H1 (cell line): ENCODE data around the gene TTC22. TPM values are rescaled to one million over a fixed set of nuclear protein-coding genes. Genes with fewer than 3 reads are reported as not detected.

Experiments
- BRCA1 ChIP-seq: IDR thresholded peaks from 2 replicates; pipeline ENCODE4 v1.6.1; 2012; ENCODE audit warnings: low read depth, low read length, improper control_type of control experiment
- RAD21 ChIP-seq, 2 experiments: IDR thresholded peaks in 1 of 2; conservative IDR thresholded peaks in 1 of 2; 2 replicates each; pipeline ENCODE4 v1.6.1; 2011; ENCODE audit warnings: low read depth in 2 of 2, low read length in 2 of 2, improper control_type of control experiment in 1 of 2, inconsistent platforms in 1 of 2, mild to moderate bottlenecking in 1 of 2, moderate library complexity in 1 of 2
- SIN3A ChIP-seq, 2 experiments: IDR thresholded peaks in 1 of 2; conservative IDR thresholded peaks in 1 of 2; 2 replicates each; pipeline ENCODE4 v1.6.1; 2011 to 2012; ENCODE audit warnings: low read length in 2 of 2, improper control_type of control experiment in 1 of 2, low read depth in 1 of 2, mild to moderate bottlenecking in 1 of 2
- TBP ChIP-seq: IDR thresholded peaks from 2 replicates; pipeline ENCODE4 v1.6.1; 2011; ENCODE audit warnings: low read depth, low read length, improper control_type of control experiment
- polyA plus RNA-seq, 7 experiments: library from polyadenylated mRNA; depleted of rRNA in 3 of 7; stranded (reverse) in 5 of 7; unstranded in 2 of 7; fragments of >200 nt in 5 of 7; fragments of 200-250 nt in 2 of 7; gene quantifications; 1 replicate in 5 of 7; 2 replicates in 1 of 7; 4 replicates in 1 of 7; pipeline versions ENCODE4 v1.2.1 to v1.2.3, GENCODE V29; 2011 to 2013; ENCODE audit warnings: missing spikeins in 2 of 7, mixed read lengths in 2 of 7
- total RNA-seq: library from RNA; stranded (reverse); fragmentation: NEBNext Ultra II Directional; extraction: Animal tissue kit (Norgen Biotek cat#: 25700); gene quantifications from 2 replicates; pipeline ENCODE4 v1.2.1, GENCODE V29; 2021

The TTC22 gene
- total and polyA plus RNA-seq, 2 of the 8 experiments (the other 6 are each of a cell fraction or from before 2014, with no cell fraction given) = 1.00 to 1.6 TPM

GRCh38 chr1:54810153-54810942, 9.2 kb upstream of the TTC22 start (continued):
- TF ChIP-seq RAD21 (IDR thresholded peaks at IDR 0.05 in 1 of 2, conservative IDR thresholded peaks at IDR 0.05 in 1 of 2; ENCODE audit: low read depth in 2 of 2, low read length in 2 of 2) = peak; percentile 98
- 0 out of 2 replicates have a peak, but pooled peaks have one; percentile 30 for TF ChIP-seq BRCA1
- 0 out of 4 replicates have a peak, but pooled peaks of 1 of the 2 experiments have one; percentile 31 for TF ChIP-seq SIN3A (conservative IDR thresholded peaks at IDR 0.05 in 1 of 2, IDR thresholded peaks at IDR 0.05 in 1 of 2; ENCODE audit: low read depth in 1 of 2, low read length in 2 of 2)
- peak; percentile 30; the same call in 1 of the 2 replicates for TF ChIP-seq TBP
